Stimulated activated CD8-positive, alpha-beta memory T cell treated with anti-CD3 and anti-CD28 coated beads, Interleukin-12 subunit alpha, Interleukin-12 subunit beta, amount 100 ng/mL, for 4 hours (primary cell): ENCODE results near the gene PRDM12.

Experiments used
- DNase-seq: peaks from one replicate; pipeline ENCODE4 v3.0.0-alpha.2; 2020; ENCODE audit warnings: low read depth

The PRDM12 gene

GRCh38 chr9:130728721-130729120, 64.3 kb downstream of the PRDM12 start:
- DNase-seq: no peak

GRCh38 chr9:130729145-130729544, 64.8 kb downstream of the PRDM12 start:
- DNase-seq: no peak

DNA sequence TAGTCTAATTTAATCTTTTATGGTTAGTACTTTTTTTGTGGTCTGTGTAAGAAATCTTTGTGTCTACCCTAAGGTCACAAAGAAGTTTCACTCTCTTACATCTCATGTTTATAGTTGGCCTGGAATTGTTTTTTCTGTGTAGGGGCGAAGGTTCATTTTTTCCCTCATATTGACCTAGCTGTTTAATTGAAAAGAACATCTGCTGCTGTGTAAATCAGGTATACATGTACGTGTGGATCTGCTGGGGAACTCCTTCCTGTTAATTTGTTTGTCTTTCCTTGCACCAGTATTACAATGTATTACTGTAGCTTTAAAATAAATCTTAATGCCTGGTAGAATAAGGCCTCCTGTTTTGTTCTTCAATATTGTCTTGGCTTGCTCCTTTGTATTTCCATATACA, 67.0 kb downstream of the PRDM12 start:
- no peak for DNase-seq

DNA sequence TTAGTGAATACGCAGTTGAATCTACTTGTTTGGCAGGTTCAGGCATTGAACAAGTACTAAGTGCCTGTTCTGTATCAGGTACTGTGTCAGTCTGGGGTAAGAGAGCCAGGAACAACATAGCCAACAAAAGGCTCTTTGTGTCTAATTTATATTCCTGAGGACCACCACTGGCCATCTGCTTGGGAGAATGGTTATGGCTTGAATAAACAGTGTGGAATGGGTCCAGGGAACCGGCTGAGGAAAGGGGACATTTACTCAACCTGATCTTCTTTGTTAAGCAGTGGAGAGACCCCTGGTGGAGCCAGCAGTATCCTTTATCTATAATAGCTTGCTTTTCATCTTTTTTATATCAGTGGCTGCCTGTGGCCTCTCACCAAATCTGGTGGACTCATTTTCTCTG, 67.7 kb downstream of the PRDM12 start:
- no peak for DNase-seq
